Measurements from ENCODE around the gene DOK7. TPM values are rescaled to one million over a fixed set of nuclear protein-coding genes. Genes with fewer than 3 reads are reported as not detected.

Gene DOK7
- total RNA-seq: 3.5 TPM

GRCh38 chr4:3462790-3463415 is at the start of gene DOK7:
Gene DOK7 (plus strand): TSS chr4:3463306. CDS start chr4:3463376, 70 bp downstream.

GRCh38 chr4:3441501-3442459 is 21.3 kb upstream of the DOK7 start, which contains the start of gene HGFAC:
Gene HGFAC (plus strand): TSS chr4:3441968. CDS start chr4:3442002, 34 bp downstream.

GRCh38 chr4:3531879-3532750 is 69.0 kb downstream of the DOK7 start, which contains the start of gene LRPAP1:
Gene LRPAP1 (minus strand): TSS chr4:3532422. CDS start chr4:3532412, 10 bp downstream.

Other genes starting within 250 kb of the DOK7 start
- 1.3 TPM for gene MSANTD1, start 214.1 kb upstream of the DOK7 start, total RNA-seq
- 65.1 TPM for gene RGS12, start 170.3 kb upstream of the DOK7 start, total RNA-seq
- gene HGFAC, start 21.3 kb upstream of the DOK7 start, total RNA-seq: 1.3 TPM
- 169 TPM for gene LRPAP1, start 69.1 kb downstream of the DOK7 start, total RNA-seq